Fibroblast of peridontal ligament (primary cell): Measurements from ENCODE around the gene ZNF516.
A peak's percentile ranks its signal among the peaks of the same experiment; 100 is the strongest.

Experiments used
- DNase-seq: peaks from one replicate; pipeline ENCODE4 v3.0.0-alpha.2; 2010; ENCODE audit errors: extremely low read depth

ZNF516 gene

DNA sequence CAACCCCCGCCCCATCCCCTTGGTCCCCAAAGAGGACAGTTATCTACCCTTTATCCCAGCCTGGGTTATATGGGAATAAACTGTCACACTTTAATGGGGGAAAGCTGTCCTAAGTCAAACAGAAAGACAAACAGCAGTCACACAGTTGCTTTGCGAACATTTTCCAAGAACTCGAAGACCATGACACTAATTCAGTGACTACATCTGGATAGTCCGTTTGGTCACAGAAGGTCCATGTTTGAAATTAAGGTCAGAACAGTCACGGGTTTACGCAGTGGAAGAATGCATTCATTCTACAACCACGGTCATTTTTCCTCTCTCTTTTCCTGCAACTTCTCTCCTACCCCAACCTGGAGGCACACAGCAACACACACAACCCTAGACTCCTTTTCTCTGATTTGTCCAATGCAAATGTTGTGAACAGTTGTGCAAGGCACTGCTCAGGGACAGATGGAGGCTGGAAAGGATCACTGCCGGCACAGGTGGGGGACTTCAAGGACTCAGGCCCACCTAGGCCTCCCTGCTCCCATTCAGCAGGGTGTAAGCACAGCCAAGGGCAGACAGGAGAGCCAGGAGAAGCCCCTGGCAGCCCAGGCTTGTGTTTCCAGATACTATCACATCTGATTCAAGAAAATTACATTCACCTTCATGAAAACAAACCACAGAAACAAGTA lies 39.9 kb downstream of the ZNF516 start:
- DNase-seq: no peak

DNA sequence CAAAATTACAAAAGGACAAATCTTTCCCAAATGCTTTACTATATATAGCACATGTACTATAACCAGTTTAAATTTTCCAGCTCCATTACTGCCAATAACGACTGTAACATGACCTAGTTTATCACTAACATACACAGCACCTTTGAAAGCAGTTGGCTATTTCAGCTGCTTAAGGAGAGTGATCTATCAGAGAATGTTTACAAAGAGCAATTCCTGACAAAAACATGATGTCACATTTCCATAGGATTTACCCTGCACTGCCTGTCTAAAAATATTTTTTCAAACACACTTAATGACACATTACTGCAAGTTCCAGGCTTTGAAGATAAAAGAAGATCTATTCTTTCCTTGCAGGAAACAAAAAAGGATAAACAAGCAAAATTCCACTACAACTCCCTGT lies 40.6 kb downstream of the ZNF516 start:
- no peak for DNase-seq

DNA sequence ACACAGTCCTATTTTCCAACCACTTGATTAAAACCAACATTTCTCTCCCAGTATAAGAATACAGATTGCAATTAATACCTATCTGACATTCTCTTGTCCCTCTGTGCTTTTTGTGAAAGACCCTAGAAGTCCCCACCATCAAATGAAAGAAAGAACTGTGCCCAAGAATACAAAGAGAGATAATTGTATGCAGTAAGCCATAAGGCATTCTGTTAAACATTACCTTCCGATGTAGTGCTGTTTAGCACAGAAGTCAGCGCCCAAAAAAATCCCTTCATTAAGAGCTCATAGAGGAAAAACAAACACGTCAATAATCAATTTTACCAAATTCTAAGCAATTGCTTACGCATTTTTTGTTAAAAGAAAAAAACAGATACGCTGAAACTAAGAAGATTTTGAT lies 41.1 kb downstream of the ZNF516 start:
- no peak for DNase-seq

DNA sequence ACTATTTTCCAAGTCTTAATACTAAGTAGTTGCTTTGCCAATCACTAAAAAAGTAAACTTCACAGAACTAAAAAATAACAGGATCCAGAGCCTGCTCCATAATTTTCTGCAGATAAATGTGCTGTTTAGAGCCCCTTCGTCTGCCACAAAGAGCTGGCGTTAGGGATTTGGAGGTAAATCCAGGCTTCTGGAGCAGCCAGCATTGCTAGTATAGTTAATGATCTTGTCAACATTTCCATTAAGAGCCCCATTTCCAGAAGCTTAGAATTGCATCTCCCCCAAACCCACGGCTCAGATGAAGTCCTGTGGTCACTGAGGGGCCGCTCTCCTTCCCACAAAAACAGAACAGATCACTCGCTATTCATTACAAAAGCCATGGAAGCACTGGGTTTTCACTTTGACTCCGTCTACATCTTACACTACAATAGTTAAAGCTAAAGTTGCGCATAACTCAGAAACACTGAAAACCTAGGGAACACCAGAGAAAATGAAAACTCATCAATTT lies 41.9 kb downstream of the ZNF516 start:
- DNase-seq: no peak

DNA sequence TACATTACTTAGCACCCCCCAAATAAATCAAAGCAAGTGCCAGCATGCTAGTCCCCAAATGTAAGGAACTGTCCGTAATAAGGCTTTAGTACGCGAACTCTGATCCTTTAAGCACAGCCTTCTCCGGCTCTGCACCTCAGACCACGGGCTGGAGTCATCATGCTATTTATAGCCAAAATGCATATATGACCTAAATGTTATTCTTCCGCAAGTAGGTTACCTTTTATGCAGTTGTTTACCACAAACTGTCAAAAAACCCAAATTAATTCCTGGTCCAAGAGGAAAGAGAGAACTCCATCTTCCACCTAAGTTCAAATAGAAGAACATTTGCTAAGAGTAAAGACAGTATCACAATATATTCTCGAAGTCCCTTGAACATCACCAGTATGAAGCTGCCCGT lies 42.7 kb downstream of the ZNF516 start:
- DNase-seq: peak; percentile 50

DNA sequence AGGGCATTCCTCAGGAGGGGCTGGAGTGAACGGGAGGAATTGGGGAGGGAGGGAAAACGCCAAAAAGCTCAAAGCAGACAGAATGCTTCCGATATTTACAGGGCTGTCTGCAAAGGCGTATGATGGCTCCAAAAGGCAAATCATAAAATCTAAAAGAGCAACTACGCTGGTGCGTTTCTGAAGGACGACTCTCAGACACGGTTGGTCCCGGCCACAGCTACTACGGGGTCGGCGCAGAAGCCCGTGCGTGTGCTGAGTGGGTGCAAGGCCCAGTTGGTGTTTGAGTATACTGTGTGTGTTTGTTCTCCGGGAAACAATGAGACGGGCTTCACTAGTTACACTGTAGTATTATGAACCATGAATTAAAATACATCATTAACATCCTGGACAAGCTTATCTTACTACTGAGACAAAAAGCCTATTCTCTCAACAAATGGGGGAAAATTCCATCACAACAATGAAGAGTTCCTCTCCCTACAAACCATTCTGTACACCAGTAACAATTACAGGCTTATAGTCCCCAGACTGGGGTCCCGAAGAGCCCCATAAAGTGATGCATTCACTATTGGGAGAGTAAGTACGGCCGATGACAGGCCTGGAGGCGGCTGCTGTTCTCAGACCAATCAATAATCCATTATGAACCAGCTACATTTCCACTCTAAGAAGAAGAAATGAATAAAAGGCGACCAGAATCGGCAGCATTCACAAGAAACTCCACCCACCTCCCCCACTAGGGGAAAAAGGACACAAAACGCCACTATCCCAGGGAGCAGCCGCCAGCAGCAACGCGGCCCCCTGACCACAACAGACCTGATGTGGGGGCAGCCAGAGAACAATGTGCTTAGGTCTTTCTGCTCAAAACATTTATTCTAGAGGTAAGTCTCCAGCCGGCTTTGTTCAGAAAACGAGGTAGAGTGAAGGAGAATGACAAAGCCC lies 43.4 kb downstream of the ZNF516 start:
- DNase-seq: no peak

DNA sequence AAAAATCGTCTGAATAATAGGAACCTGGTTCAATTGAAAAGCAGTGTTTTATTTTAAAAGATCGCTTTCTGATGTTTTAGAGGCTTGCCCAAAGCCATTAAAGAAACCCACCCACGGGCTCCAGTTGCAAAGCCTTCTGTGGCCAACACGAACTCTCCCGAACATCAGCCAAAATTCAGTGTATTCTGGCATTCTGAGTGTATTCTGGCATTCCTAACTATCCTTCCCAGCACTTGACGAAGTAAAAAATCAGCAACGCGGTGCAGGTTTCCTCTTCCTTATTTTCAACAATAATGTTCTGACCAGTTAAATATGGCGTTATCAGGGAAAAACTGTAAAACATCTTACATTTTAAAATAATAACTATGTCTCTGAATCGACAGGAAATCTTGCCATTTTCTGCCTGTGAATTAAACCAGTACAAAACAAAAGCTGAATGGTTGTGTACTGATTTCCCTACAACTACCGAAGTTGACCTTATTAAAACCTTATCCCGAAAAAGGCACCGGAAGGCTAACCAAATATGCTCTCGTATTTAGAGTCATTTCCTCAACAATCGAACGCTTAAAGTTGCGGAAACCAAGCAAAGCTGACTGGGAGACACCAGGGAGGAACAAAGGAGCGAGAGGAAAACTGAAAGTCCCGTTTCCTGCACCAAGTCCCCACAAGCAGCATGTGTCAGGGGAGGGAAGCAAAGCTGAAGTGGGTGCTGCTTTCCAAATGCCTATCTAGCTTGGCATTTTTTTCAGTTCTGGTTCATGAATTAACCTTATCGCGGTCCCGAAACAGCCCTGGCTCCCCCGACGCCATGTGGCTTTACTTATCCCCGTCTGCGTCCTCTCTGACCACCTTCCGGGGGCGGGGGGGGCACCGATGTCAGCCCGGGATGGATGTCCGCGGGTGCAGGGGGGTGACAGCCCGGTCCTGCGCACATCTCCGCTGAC lies 44.3 kb downstream of the ZNF516 start:
- peak; percentile 82 for DNase-seq

DNA sequence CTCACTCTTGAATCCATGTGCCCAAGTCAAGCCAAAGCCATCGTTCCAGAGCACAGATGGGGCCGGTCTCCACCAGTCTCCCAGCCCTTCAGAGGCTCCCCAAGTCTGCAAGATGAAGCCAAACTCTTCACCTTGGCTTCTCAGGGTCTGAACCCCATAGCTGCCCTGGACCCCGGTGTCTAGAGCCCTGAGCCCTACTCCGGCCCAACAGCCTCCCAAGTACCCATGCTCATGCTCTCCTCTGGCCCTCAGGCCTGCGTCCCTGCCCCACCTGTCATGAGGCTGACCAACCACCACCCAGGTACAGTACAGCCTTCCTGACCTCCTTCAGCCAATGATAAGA lies 46.0 kb downstream of the ZNF516 start:
- DNase-seq: no peak

DNA sequence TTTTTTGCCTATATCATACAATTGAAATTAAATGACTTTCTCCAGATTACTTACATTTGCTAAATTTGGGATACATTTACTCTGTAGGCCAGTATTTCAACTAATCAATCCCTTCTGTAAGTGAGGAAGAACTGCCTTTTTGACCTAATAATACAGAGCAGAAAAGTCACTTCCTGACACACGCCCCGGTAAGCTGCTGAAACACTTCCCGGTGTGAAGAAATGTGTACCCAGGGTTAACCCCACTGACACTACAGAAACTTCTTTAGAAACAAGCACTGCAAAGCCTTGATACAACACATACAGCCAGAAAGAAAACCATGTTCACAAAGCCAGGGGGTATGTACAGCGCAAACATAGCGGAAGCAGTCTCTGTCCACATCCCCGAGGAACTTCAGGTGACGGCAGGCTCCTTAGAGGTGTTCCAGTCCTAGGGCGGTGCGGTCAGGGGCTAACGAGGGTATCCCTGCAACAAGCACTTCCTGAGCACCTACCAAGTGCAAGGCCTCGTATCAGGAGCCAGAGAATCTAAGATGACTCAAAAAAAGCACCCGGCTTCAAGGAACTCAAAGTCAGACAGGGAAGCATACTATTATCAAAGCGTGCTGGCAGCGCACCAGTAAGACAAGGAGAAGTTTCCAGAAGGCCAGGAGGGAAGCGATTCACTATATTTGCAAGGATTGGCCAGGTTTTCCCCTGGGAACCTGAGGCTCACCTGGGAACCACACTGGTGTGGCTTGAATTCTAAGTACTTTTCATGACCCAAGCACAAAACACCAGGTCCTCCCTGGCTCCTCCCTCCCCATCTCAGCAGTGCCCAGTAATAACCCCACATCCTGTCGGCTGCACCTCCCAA lies 46.6 kb downstream of the ZNF516 start:
- no peak for DNase-seq

DNA sequence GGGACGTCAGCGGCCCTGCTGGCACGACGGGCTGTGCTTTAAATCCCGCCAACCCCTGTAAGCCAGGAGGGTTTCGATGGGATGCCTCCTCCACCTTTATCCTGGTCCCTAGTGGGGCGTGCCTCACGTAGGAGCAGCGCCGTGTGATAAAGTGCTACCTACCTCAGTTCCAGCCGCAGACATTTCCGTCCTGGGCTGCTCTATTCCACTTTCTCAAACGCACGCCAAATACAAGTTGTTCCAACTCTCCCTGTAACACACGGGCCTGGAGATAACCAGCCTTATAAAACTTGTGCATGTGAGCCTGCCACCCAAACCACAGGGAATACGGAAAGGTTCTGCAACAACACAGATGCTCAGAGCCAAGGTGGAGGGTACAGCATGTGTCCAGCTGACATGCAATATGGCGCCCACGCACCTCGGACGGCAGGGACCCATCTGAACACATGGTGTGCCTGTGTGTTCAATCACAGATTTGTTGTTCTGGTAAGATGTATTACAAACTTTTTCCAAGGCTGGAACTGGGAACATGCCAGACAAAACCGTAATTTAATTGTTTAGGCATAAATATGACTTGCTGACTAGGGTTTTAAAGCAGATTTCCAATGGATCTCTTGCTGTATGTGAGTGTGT lies 47.7 kb downstream of the ZNF516 start:
- peak; percentile 62 for DNase-seq

DNA sequence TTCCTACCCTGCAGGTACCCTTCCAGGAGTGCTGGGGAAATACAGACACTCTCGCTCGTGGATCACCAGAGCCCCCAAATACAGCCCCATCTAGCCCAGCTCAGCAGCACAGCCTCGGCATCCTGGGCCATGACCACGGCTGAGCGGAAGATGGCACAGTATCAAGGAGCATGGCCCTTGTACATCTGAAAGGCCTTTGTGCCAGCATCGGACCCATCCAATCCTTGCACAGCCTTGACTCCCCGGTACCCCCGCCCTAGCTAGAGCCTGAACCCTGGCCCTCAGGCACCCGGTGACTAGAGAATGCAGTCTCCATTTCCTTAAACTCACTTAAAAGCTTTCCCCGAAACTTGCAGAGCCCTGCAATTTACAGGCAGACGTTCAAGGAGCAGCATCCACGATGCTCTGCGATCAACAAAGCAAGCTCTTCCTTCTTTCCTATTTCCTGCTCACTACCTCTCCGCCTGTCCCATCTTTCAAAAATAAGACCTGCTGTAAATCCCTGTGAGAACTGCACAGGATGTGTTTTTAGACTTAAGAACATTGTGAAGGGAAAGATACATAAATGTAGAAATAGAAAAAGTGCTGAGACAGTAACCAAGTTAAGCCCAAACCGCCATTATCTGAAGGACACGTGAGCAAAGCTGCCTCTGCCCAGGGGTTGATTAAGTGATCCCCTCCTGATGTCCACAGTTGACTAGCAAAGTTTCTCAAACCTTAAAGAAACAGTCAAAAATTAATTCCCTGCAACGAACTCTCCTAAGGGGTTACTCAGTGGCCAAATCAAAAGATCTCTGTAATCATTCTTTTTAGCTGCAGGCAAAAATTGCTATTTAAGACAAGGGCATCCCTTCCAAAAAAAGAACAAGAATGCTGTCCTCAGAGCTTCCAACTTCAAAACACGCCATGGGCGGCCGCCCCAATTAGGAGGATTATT lies 48.5 kb downstream of the ZNF516 start:
- peak; percentile 22 for DNase-seq

DNA sequence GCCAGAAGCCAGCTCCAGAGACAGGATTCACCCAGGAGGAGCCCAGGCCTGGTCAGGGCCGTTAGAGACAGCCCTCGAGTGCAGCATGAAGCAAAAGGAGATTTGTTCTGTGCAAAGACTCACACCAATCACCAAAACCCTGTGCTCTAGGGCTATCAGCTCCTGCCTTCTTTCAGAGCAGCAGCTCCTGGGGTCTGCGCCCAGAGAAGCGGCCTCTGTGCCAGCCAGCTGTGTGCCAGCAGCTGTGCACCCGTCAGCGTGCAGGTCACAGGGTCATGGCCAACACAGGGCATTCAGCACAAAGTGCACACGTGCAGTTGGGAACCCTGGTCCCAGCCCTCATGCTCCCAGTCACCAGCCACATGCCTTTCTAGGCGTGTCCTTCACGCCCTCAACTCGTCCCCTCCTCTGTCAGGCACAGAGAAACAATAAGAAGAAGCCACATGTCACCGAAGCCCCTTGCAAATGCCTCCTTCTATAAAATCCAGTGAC lies 49.3 kb downstream of the ZNF516 start:
- DNase-seq: no peak

DNA sequence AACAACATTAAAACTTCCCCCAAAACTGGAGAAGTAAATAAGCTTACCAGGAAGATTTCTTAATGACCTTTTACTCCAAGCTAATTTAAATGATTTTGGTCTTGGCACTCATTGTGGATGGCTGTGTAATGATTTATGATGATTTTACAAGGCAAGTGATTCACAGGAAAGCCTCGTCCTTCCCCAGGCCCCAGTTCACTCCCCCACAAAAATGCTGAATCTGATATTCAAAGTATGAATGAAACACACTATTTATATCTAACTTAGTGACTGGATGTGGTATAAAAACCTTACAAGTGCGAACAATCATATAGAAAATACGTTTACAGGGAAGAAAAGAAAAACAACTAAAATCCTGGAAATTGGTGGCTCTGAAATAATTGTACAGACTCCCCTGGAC lies 49.8 kb downstream of the ZNF516 start:
- DNase-seq: peak; percentile 91

DNA sequence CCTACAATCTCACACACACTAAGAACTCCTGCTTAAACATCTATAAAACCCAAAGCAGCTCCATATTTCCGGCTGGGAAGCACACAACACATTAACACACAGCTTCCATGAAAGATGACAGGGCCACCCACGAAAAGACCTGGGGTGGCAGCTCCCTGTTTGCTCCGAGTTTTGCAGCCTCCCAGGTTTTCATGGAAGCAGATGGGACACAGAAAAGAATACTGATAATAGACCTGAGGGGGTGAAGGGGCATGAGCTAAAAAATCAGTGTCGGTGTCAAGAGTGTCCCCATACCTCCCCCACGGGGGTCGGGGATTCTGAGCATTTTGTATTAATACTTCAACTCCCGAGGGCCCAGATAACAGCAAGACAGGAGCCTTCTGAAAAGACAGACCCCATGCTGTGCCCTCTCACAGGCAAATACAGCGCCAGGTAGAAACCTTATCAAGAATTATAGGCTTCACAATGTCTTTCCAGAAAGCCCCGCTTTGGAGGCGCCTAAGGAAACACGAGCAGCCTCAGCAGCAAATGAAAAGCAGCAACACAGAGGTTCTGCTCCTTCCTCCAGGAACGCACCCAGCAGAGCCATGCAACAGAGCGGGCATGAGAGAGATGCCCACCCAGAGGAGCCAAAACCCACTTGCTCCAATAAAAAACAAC lies 50.5 kb downstream of the ZNF516 start:
- DNase-seq: no peak

DNA sequence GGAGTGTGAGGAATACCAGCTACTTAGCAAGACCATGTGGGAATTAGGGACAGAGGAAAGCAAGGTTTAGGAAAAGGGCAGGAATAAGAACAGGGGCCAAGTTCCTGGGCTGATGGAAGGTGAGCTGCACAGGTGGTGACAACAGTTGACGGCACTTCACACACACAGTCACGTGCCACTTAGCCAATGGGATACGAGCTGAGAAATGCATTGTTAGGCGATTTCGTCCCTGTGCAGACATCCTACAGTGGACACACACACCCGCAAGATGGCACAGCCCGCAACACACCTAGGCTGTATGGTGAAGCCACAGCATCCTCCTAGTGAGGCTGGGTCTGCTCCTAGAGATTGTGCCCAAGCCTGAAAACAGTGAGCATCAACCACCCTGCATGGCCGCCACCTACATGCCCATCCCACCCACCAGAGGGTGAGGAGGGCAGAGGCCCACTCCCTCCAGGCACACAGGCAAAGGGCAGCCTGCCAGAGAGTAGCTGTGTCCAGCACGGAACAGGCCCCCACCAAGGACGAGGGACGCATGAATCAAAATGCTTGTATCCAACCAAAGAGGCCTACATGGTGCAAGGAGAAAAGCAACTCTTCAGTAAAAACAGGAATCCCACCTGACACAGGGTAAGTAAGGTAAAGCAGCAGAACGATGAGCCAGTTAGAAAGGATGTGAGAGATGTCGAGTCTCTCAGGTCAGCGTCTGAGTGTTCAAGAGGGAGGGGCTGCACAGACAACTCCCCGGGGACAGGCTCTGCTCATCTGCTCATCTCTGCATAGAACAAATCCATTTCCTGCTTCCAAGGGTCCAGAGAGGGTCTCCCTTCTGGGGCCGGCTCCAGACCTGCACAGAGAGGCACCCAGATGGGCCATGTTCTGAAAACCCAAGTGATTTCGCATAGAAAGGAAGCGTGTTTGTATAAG lies 51.3 kb downstream of the ZNF516 start:
- no peak for DNase-seq

DNA sequence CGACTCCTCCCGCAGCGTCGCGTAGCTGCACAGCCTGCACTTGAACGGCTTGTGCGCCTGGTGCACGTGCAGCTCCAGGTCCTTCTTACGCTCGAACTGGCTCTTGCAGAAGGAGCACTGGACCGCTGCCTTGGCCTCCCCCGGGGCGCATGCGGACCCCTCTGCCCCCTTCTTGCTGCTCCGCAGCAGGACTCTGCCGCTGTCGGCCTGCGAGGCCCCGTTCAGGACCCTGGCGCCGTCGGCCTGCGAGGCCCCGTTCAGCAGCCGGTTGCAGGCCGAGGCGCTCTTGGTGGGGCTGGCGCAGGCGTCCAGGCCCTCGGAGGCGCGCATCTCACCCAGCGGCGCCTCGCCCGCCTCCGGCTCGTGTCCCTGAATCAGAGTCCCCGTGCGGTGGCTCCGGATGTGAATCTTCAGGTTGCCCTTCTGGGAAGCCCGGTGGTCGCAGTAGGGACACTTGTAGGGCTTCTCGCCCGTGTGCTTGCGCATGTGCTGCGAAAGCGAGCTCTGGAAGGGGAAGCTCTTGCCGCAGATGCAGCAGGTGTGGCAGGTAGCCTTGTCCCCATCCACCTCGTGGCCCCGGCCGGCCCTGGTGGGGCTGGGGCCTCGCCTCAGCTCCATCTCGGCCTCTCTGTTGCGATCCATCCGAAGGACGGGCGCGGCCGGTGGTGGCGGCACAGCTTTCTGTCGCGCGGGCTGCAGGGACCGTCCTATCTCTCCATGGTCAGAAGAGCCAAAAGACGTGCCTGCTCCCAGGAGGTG lies 52.5 kb downstream of the ZNF516 start:
- DNase-seq: no peak
